ENCODE measurements around the gene SKAP1. TPM values are rescaled to one million over a fixed set of nuclear protein-coding genes. Genes with fewer than 3 reads are reported as not detected.
A peak's percentile ranks its signal among the peaks of the same experiment; 100 is the strongest.
"Not testable (repeated sequence)": the region's sequence is repeated elsewhere in the genome, so short reads cannot be mapped to it uniquely, and the experiment has no call there.

SKAP1 gene
- total RNA-seq, 2 experiments from 2014 or later: 75.5 to 91.4 TPM

DNA sequence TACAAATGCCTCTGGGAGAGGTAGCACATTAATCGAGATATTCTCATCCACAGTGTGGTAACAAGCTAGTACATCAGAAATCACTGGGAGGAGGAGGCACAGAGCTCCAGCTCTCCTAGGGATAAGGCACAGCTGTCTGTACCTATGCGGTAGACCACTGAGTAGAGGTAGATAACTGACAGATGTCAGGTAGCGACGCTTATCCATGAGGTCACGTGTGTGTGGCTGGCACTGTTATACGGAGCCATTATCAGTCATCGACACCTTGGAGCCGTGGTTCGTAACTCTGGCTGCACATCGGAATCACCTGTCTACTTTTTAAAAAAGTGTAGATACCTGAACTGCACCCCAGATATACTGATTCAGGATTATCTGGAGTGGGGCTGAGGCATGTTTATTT lies 220.0 kb downstream of the SKAP1 start:
- H3K4me1 Mint-ChIP-seq: peaks cover 3% of the 10 kb centered on the region
- peaks cover 4% of the 10 kb centered on the region for H3K36me3 Mint-ChIP-seq
- H3K9me3 Mint-ChIP-seq (ENCODE audit: low read depth): no peaks in the 10 kb centered on the region
- CTCF ChIA-PET: no interaction called here
- no peaks in the 10 kb centered on the region for H3K27me3 Mint-ChIP-seq
- no peak overlapping the region for H3K4me3 Mint-ChIP-seq
- ATAC-seq (no peak), DNase-seq (no peak)
- no peak overlapping the region for H3K27ac Mint-ChIP-seq

DNA sequence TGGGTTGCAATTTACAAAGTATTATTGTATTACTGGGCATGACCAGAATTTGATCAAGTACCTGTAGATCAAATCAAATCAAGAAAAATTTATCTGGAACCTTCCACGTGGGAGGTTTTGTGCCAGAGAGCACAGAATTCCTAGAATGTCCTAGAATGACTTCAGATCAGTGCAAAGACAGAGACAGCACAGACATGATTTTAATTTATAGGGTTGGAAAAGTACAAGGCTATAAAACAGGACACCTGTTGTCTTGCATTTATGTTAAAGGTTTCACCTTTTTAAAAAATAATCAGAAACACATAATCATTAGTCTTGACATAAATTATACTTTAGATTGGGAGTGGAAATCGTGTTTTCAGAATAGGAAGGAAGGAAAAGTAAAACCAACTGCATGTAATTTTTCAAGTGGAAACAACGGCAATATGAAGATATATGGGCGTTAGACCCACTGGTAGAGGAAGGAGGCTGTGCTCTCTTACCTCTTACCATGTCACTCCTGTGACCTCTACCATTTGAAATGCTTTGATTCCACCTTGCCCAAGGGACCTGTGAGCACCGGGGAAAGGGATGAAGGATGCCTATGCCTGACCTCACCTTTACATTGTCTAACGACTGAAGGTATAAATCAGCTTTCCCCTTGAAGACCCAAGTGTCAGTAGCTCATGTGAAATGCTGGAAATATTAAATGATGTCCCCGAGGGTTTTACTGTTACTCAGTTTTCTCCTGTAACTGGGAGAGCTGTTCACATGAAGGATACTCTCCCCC lies 222.1 kb downstream of the SKAP1 start:
- H3K36me3 Mint-ChIP-seq: peaks cover 4% of the 10 kb centered on the region
- DNase-seq (no peak), ATAC-seq (no peak)
- no peaks in the 10 kb centered on the region for H3K9me3 Mint-ChIP-seq (ENCODE audit: low read depth)
- no peak overlapping the region for H3K27ac Mint-ChIP-seq
- peaks cover 3% of the 10 kb centered on the region for H3K4me1 Mint-ChIP-seq
- no peak overlapping the region for H3K4me3 Mint-ChIP-seq
- CTCF ChIA-PET: no interaction called here
- no peaks in the 10 kb centered on the region for H3K27me3 Mint-ChIP-seq

DNA sequence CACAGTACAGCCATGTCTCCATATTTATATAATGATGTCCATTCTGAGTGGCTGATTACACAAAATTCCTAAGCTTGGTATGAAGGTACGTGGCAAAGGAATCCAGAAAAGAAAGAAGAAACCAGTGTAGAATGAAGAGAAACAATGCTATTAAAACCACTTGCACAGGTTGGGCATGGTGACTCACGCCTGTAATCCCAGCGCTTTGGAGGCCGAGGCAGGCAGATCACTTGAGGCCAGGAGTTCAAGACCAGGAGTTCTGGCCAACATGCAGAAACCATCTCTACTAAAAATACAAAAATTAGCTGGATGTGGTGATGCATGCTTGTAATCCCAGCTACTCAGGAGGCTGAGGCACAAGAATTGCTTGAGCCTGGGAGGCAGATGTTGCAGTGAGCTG lies 223.0 kb downstream of the SKAP1 start:
- H3K27ac Mint-ChIP-seq; DNase-seq; H3K27me3 Mint-ChIP-seq; H3K4me1 Mint-ChIP-seq; H3K36me3 Mint-ChIP-seq; H3K4me3 Mint-ChIP-seq; H3K9me3 Mint-ChIP-seq (ENCODE audit: low read depth); ATAC-seq: not testable (repeated sequence)
- CTCF ChIA-PET: interaction anchor here (0.7 to 0.8 kb wide), 2 partner anchors 15 to 41 kb away, joined by 3 to 4 read pairs; no protein-coding TSS in a partner anchor

DNA sequence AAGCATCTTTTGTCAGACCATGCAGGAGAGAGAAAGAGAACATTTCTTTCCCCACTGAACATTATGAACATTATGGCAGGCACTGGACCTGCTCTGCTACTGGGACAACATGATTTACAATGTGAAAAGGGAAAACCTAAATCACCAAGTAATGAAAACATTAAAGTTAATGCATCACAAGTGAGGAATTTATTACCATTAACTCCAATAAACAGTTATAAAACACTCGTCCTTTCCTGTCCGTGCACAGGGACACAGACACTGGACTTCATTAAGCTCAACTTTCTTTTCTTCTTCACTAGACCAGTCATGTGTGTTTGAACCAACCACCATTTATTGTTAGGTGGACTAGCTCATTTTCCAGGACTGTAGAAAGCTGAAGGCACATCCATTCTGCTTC lies 227.1 kb downstream of the SKAP1 start:
- H3K9me3 Mint-ChIP-seq (ENCODE audit: low read depth): no peaks in the 10 kb centered on the region
- no peak for ATAC-seq
- no peak overlapping the region for H3K4me3 Mint-ChIP-seq
- no peak for DNase-seq
- peaks cover 7% of the 10 kb centered on the region for H3K4me1 Mint-ChIP-seq
- H3K36me3 Mint-ChIP-seq: peaks cover 9% of the 10 kb centered on the region
- no peak overlapping the region for H3K27ac Mint-ChIP-seq
- CTCF ChIA-PET: no interaction called here
- H3K27me3 Mint-ChIP-seq: no peaks in the 10 kb centered on the region

DNA sequence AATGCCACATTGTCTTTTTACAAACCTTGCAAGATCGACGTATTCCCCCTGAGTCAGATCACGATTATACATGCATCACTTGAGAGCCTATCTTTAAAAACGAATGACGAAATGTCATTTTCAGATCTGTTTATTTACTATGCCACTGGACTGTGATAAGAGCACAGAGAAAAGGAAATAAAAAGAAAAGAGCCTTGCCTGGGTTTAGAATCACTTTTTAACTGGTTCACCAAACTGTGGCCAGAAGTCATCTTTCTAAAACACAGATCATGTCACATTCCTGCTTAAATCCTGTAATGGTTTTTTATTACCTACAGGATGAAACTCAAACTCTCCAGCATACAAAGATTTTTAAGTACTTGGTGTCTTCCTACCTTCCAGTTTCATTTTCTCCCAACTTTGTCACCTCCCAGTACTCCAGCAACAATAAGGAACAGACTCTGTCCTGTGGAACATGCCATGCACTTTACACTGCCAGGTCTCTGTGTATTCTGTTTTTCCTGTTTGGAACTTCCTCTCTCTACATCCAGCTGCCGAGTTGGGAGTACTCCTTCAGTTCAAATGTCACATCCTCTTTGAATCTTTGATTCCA lies 231.0 kb downstream of the SKAP1 start:
- H3K4me3 Mint-ChIP-seq: no peak overlapping the region
- H3K27ac Mint-ChIP-seq: no peak overlapping the region
- no peaks in the 10 kb centered on the region for H3K27me3 Mint-ChIP-seq
- no peak for ATAC-seq
- H3K36me3 Mint-ChIP-seq: peaks cover 26% of the 10 kb centered on the region
- CTCF ChIA-PET: no interaction called here
- peaks cover 22% of the 10 kb centered on the region for H3K4me1 Mint-ChIP-seq
- DNase-seq: no peak
- no peaks in the 10 kb centered on the region for H3K9me3 Mint-ChIP-seq (ENCODE audit: low read depth)

DNA sequence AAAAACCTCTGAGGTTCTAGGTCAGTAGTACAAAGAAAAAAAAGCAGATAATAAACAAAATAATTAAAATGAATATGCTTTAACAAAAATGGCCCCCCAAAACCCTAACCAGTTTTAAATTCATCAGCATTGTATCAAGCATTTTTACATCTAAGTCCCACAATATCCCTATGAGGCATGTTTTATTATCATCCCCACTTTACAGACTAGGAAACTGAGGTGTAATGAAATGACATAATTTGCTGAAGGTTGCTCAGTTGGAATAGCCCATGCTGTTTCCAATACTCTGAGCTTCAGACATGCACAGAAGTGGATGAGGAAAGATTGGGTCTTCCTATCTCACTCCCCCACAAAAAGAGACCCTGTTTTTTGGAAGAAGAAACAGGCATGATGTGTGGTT lies 234.1 kb downstream of the SKAP1 start:
- Mint-ChIP-seq H3K9me3 (ENCODE audit: low read depth) (no peaks in the 10 kb centered on the region), H3K4me3 (no peak overlapping the region), H3K27ac (no peak overlapping the region), H3K27me3 (no peaks in the 10 kb centered on the region), H3K4me1 (peaks cover 38% of the 10 kb centered on the region), H3K36me3 (peaks cover 37% of the 10 kb centered on the region)
- no peak for ATAC-seq
- no peak for DNase-seq
- CTCF ChIA-PET: no interaction called here

DNA sequence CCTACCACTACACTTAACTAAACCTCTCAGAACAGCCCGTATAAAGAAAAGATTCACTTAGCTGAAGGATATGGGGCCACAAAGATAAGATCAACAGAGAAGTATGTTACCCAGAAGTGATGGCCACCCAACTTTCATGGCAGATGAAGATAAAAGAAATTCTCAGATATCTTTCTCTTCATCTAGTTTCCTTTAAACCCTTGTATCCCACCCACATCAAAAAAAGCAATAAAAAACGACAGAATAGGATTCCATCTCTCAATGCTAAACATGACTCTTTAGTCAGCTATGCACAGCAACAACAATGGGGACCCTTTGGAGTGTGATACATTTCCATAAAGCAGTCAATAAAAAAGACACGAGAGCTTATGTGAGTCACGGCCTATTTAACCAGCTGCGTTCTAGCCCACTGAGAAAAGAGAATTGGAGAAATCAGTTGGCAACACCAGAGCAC lies 235.9 kb downstream of the SKAP1 start:
- Mint-ChIP-seq H3K4me1 (peaks cover 36% of the 10 kb centered on the region), H3K27me3 (no peaks in the 10 kb centered on the region), H3K27ac (no peak overlapping the region), H3K4me3 (no peak overlapping the region), H3K9me3 (ENCODE audit: low read depth) (no peaks in the 10 kb centered on the region), H3K36me3 (peaks cover 36% of the 10 kb centered on the region)
- no peak for DNase-seq
- CTCF ChIA-PET: interaction anchor here (1.2 kb wide), 2 partner anchors 20 to 167 kb away, joined by 3 to 5 read pairs; no protein-coding TSS in a partner anchor
- peak; percentile 51 for ATAC-seq

DNA sequence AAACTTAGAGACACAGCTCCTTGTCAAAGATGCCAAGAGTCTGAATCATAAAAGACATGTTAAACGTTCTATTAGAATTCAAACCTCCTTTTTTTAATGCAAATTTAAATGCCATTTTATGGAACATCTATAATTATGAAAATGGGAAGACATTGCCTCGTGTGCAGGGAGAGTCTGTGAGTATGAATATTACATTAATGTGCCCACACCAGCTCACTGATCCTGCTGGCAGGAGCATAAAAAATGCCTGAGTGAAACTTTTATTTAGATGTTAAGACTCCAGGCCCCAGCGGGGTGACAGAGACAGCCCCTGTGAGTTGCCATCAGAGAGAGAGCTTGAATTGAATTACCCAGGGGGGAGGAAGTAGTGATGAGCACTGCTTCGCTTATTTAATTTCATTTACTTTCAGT lies 237.7 kb downstream of the SKAP1 start:
- ATAC-seq: no peak
- H3K27ac Mint-ChIP-seq: no peak overlapping the region
- CTCF ChIA-PET: interaction anchor here (0.7 to 1.5 kb wide), 4 partner anchors 10 to 399 kb away, joined by 3 to 6 read pairs (median 4); no protein-coding TSS in a partner anchor
- no peaks in the 10 kb centered on the region for H3K27me3 Mint-ChIP-seq
- H3K36me3 Mint-ChIP-seq: peaks cover 41% of the 10 kb centered on the region
- H3K9me3 Mint-ChIP-seq (ENCODE audit: low read depth): no peaks in the 10 kb centered on the region
- no peak for DNase-seq
- H3K4me1 Mint-ChIP-seq: peaks cover 31% of the 10 kb centered on the region
- no peak overlapping the region for H3K4me3 Mint-ChIP-seq

DNA sequence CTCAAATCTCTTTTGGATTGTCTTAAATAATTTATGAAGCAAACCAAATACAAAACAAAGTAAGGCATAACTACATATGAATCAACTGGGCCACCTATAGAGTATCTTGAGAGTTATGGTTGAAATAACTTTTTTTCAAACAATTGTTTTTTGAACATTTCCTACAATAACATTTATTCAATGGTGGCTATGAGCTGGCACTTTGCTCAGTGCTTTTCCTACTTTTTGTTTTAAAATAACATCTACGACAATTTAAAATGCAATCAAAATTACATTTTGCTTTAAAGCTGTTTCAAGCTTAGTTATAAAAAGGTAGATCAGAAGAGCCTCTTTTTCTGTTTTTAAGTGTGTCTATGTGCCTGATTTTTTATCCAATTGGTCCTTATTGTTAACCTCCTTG lies 238.7 kb downstream of the SKAP1 start:
- ATAC-seq (no peak), DNase-seq (no peak)
- CTCF ChIA-PET: interaction anchor here (1.5 kb wide), 1 partner anchor 400 kb away, joined by 4 read pairs; no protein-coding TSS in a partner anchor
- H3K4me1 Mint-ChIP-seq: peaks cover 31% of the 10 kb centered on the region
- H3K4me3 Mint-ChIP-seq: no peak overlapping the region
- no peaks in the 10 kb centered on the region for H3K27me3 Mint-ChIP-seq
- peaks cover 40% of the 10 kb centered on the region for H3K36me3 Mint-ChIP-seq
- H3K9me3 Mint-ChIP-seq (ENCODE audit: low read depth): no peaks in the 10 kb centered on the region
- H3K27ac Mint-ChIP-seq: no peak overlapping the region

DNA sequence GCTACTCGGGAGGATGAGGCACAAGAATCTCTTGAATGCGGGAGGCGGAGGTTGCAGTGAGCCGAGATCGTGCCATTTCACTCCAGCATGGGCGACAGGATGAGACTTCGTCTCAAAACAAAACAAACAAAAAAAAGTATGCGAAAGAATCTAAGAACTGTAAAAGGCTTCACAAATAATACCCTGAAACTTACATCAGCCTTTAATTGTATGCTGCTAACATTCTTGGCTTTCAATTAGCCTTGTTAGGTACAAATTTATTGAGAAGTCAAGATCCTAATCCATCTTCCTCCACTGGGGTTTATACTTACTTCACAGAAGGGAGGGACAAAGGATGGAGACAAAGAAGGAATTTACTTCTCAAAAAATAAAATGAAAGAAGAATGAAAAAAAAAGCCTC lies 239.1 kb downstream of the SKAP1 start:
- no peak for ATAC-seq
- Mint-ChIP-seq H3K27ac (no peak overlapping the region), H3K27me3 (no peaks in the 10 kb centered on the region), H3K4me3 (no peak overlapping the region), H3K36me3 (peaks cover 43% of the 10 kb centered on the region), H3K4me1 (peaks cover 31% of the 10 kb centered on the region), H3K9me3 (ENCODE audit: low read depth) (no peaks in the 10 kb centered on the region)
- CTCF ChIA-PET: interaction anchor here (1.5 kb wide), 1 partner anchor 401 kb away, joined by 4 read pairs; no protein-coding TSS in a partner anchor
- DNase-seq: no peak

DNA sequence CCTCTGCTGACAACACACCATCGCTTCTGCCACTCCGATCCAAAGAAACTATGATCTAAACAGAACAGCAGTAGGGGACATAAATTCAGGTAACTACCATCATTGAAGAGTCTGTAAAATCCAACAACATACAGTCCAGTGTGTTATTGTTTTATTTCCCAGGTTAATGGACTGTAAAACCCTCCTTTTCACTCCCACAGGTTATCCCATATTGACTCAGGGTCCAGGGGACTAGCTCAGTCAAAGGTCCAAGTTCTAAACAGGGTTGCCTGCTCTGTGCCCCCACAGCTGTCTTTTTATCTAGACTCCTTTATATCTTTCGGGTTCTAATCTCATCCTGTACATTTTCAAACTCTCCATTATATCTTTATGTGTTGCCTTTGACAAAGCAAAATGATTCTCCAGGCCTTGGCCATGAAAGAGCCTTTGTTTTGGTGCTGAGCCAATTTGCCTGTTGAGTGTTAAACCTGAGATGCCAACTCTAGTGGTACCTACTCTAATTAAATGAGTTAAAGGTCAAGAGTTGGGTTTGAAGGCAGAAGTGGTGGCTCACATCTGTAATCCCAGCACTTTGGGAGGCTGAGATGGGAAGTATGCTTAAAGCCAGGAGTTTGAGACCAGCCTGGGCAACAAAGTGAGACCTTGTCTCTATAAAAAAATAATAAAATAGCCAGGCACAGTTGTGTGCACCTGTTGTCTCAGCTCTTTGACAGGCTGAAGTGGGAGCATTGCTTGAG lies 242.0 kb downstream of the SKAP1 start:
- Mint-ChIP-seq H3K4me1 (peaks cover 8% of the 10 kb centered on the region), H3K27me3 (no peaks in the 10 kb centered on the region), H3K9me3 (ENCODE audit: low read depth) (no peaks in the 10 kb centered on the region), H3K4me3 (no peak overlapping the region), H3K36me3 (peaks cover 34% of the 10 kb centered on the region), H3K27ac (no peak overlapping the region)
- ATAC-seq (no peak), DNase-seq (no peak)
- CTCF ChIA-PET: interaction anchor here (1.0 to 1.3 kb wide), 2 partner anchors 69 to 120 kb away, joined by 3 to 4 read pairs; no protein-coding TSS in a partner anchor

DNA sequence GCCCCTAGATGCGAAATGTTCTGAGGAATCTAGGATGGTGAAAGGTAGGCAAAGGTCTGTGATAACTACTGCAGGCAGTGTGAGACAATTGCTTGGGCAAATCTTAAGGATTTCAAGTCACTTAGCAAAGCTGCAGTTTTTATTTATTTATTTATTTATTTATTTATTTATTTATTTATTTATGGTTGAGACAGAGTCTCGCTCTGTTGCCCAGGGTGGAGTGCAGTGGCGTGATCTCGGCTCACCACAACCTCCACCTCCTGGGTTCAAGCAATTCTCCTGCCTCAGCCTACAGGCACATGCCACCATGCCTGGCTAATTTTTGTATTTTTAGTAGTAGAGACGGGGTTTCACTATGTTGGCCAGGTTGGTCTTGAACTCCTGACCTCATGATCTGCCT lies 243.7 kb downstream of the SKAP1 start:
- ATAC-seq; H3K27ac Mint-ChIP-seq; H3K27me3 Mint-ChIP-seq; DNase-seq; H3K4me1 Mint-ChIP-seq; CTCF ChIA-PET; H3K9me3 Mint-ChIP-seq (ENCODE audit: low read depth); H3K4me3 Mint-ChIP-seq: not testable (repeated sequence)
- H3K36me3 Mint-ChIP-seq: peaks cover 41% of the 10 kb centered on the region

DNA sequence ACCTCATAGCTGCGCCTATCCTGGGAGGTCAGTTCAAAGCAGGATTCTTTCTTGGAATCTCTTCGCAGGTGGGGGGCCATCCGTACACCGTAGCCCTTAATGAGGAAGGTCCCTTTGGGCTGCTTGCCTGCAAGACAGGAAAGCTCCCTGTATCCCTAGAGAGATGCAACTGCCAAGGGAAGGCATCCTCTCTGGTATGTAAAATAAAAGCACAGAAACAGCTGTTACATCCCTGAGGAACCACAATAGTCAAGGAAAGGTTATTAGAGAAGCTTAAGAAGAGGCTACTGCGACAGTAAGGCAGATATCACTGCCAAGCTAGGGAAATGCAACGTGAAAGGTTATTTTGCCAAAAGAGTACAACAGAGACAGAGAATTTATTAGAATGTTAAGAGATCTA lies 245.3 kb downstream of the SKAP1 start:
- Mint-ChIP-seq H3K4me3 (no peak overlapping the region), H3K4me1 (peaks cover 10% of the 10 kb centered on the region), H3K9me3 (ENCODE audit: low read depth) (no peaks in the 10 kb centered on the region), H3K27me3 (no peaks in the 10 kb centered on the region), H3K36me3 (peaks cover 53% of the 10 kb centered on the region), H3K27ac (no peak overlapping the region)
- ATAC-seq: no peak
- no peak for DNase-seq
- CTCF ChIA-PET: interaction anchor here (1.4 kb wide), 1 partner anchor 10 kb away, joined by 4 read pairs; no protein-coding TSS in a partner anchor
